Neural cell (in vitro differentiated cells): ENCODE results near the gene JPH2.

ENCODE experiments used
- EZH2 ChIP-seq: fragments of 200-600, 300-800 bp; shearing (Covaris generic), sonication (generic); IDR thresholded peaks from 2 replicates; pipeline ENCODE4 v1.6.1; 2014; ENCODE audit warnings: antibody characterized with exemption, low read length, borderline replicate concordance, mild to moderate bottlenecking; ENCODE audit not compliant: insufficient read depth, poor library complexity, severe bottlenecking
- POLR2AphosphoS5 ChIP-seq: IDR thresholded peaks from 2 replicates; pipeline ENCODE4 v1.6.1; 2012
- RAD21 ChIP-seq: fragments of 450-650 bp; conservative IDR thresholded peaks from 2 replicates; pipeline ENCODE4 v1.6.1; 2014; ENCODE audit warnings: antibody characterized with exemption, mild to moderate bottlenecking, moderate library complexity
- TAF1 ChIP-seq: IDR thresholded peaks from 2 replicates; pipeline ENCODE4 v1.6.1; 2012; ENCODE audit warnings: low read depth
- TF ChIP-seq, protein P1 (sequence below): fragments of 450-650 bp; IDR thresholded peaks from 2 replicates; pipeline ENCODE4 v1.5.1; 2014; ENCODE audit warnings: antibody characterized with exemption, mild to moderate bottlenecking, moderate library complexity; ENCODE audit not compliant: poor library complexity, severe bottlenecking

DNA sequence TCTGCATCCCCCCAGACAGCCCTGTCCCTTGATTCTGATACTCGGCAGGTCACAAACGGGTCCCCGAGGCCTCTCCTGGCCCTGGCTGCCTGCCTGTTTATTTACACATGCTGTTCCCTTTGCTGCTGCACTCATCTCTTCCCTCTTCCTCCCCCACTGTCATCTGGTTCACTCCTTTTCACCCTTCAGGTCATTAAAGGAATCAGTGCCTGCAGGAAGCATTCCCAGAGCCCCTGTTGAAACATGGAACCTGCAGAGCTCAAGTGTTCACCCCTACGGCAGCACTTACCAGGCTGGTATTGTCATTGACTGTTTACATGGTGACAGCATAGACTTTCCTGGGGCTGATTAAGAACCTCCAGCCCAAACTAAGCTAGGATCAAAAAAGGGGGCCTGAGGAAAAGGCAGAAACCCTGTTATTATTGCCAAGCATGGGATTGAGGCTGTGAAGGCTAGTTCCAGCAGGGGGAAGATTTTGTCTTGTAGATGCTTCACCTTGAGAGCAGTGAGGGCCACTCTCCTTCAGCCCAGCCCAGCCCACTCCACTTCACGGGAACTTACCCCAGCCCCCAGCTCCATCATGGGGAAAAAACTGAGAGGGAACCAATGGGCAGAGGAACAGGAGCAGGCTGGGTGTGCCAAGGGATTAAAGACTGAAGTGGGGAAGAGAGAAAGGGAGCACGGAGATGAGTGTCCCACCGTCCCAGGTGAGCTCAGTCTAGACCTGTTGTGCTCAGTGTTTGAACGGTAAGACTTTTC is 73.2 kb downstream of the JPH2 start:
- TF ChIP-seq, protein P1, sequence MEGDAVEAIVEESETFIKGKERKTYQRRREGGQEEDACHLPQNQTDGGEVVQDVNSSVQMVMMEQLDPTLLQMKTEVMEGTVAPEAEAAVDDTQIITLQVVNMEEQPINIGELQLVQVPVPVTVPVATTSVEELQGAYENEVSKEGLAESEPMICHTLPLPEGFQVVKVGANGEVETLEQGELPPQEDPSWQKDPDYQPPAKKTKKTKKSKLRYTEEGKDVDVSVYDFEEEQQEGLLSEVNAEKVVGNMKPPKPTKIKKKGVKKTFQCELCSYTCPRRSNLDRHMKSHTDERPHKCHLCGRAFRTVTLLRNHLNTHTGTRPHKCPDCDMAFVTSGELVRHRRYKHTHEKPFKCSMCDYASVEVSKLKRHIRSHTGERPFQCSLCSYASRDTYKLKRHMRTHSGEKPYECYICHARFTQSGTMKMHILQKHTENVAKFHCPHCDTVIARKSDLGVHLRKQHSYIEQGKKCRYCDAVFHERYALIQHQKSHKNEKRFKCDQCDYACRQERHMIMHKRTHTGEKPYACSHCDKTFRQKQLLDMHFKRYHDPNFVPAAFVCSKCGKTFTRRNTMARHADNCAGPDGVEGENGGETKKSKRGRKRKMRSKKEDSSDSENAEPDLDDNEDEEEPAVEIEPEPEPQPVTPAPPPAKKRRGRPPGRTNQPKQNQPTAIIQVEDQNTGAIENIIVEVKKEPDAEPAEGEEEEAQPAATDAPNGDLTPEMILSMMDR = no peak
- TF ChIP-seq RAD21 (no peak), POLR2AphosphoS5 (no peak), EZH2 (no peak), TAF1 (no peak)
